Measurements from ENCODE around the gene SELENOH.
"Not testable (repeated sequence)": the region's sequence is repeated elsewhere in the genome, so short reads cannot be mapped to it uniquely, and the experiment has no call there.

Gene SELENOH
- 8.5 to 11.8 reads per million in 2 experiments for total RNA-seq

GRCh38 chr11:57741132-57742086 lies at the start of gene SELENOH:
Gene SELENOH (plus strand): TSS chr11:57741491. CDS start chr11:57741596, 105 bp downstream.
- DNase-seq (ENCODE audit: low read depth): peak; percentile 86

- DNase-seq (ENCODE audit: low read depth): no peak
Observed at GRCh38 chr11:57698843-57699365, 42.4 kb upstream of the SELENOH start.

GRCh38 chr11:57699813-57700212 lies 41.5 kb upstream of the SELENOH start:
- DNase-seq (ENCODE audit: low read depth): no peak

- DNase-seq (ENCODE audit: low read depth): no peak
Observed at GRCh38 chr11:57700425-57700824, 40.9 kb upstream of the SELENOH start.

- no peak for DNase-seq (ENCODE audit: low read depth)
Observed at GRCh38 chr11:57703341-57703740, 38.0 kb upstream of the SELENOH start.

GRCh38 chr11:57704932-57705331 lies 36.4 kb upstream of the SELENOH start:
- no peak for DNase-seq (ENCODE audit: low read depth)

GRCh38 chr11:57705432-57705831 lies 35.9 kb upstream of the SELENOH start:
- DNase-seq (ENCODE audit: low read depth): not testable (repeated sequence)

GRCh38 chr11:57709802-57710367 lies 31.4 kb upstream of the SELENOH start:
- no peak for DNase-seq (ENCODE audit: low read depth)

GRCh38 chr11:57711414-57712255 lies 29.7 kb upstream of the SELENOH start, which contains the start of gene MED19:
Gene MED19 (minus strand): TSS chr11:57712215. CDS start chr11:57712179, 36 bp downstream.
- DNase-seq (ENCODE audit: low read depth): peak; percentile 66

GRCh38 chr11:57712256-57713150 lies 28.8 kb upstream of the SELENOH start, which contains the start of gene TMX2:
Gene TMX2 (plus strand): TSS chr11:57712593. CDS start chr11:57712619, 26 bp downstream.
- peak; percentile 83 for DNase-seq (ENCODE audit: low read depth)

- no peak for DNase-seq (ENCODE audit: low read depth)
Observed at GRCh38 chr11:57713835-57714234, 27.5 kb upstream of the SELENOH start.

- not testable (repeated sequence) for DNase-seq (ENCODE audit: low read depth)
Observed at GRCh38 chr11:57716726-57717125, 24.6 kb upstream of the SELENOH start.

GRCh38 chr11:57727185-57727584 lies 14.1 kb upstream of the SELENOH start:
- DNase-seq (ENCODE audit: low read depth): no peak

- no peak for DNase-seq (ENCODE audit: low read depth)
Observed at GRCh38 chr11:57728829-57729228, 12.5 kb upstream of the SELENOH start.

GRCh38 chr11:57729479-57729878 lies 11.8 kb upstream of the SELENOH start:
- DNase-seq (ENCODE audit: low read depth): no peak

- DNase-seq (ENCODE audit: low read depth): no peak
Observed at GRCh38 chr11:57732661-57733060, 8.6 kb upstream of the SELENOH start.

- no peak for DNase-seq (ENCODE audit: low read depth)
Observed at GRCh38 chr11:57735619-57736298, 5.5 kb upstream of the SELENOH start.

GRCh38 chr11:57742087-57742452 lies 779 bp downstream of the SELENOH start:
- DNase-seq (ENCODE audit: low read depth): no peak

- no peak for DNase-seq (ENCODE audit: low read depth)
Observed at GRCh38 chr11:57744357-57744756, 3.1 kb downstream of the SELENOH start.

GRCh38 chr11:57745206-57745605 lies 3.9 kb downstream of the SELENOH start:
- DNase-seq (ENCODE audit: low read depth): no peak

Data from T follicular helper cell (primary cell).